GM12872 (cell line): ENCODE results near the gene CUX1.

Experiments used
- CTCF ChIP-seq: IDR thresholded peaks from 3 replicates; pipeline ENCODE4 v1.5.1; 2011; ENCODE audit warnings: low read depth, mild to moderate bottlenecking, low read length, moderate library complexity; ENCODE audit not compliant: insufficient read depth

Gene CUX1

DNA sequence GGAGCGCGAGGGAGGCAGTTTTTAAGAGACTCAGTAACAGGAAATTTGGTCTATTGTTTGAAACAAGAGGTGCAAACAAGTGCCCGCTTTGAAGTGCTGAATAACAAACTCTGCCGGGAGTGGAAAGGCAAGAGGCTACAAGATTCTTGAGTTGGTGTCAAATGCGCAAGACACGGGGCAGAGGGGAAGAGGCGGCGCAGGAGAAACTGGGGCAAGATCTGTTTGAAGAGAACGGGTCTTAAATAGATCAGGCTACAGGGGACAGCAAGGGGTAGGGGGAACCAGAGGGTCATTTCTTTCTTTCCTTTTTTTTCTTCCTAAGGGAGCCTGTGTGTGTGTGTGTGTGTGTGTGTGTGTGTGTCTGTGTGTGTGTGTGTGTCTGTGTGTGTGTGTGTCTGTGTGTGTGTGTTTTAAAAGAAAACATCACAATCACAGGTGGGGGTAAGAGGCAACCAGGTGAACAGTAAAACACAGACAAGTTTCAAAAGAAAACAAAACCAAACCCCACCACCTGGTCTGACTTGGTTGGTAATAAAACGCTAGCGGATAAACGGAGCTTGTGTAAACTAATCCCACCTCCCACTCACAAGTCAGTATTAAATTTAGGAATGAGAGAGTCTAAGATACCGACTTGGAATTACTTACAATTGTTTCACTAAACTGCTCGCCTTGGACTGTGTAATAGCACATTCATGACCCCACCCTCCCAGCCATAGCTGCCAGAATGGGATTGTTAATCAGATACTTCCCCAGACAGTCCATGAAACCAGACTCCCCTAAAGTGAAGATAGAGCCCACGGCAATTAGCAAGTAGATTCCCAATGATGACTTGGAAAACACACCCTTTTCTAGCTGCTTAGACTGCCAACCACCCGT lies 13.1 kb upstream of the CUX1 start:
- no peak for TF ChIP-seq CTCF

GRCh38 chr7:101804967-101805366 lies 12.5 kb upstream of the CUX1 start:
- peak; percentile 50; the same call in 1 of the 3 replicates for TF ChIP-seq CTCF

- TF ChIP-seq CTCF = no peak
Measured at GRCh38 chr7:101812595-101812994, 4.8 kb upstream of the CUX1 start.

DNA sequence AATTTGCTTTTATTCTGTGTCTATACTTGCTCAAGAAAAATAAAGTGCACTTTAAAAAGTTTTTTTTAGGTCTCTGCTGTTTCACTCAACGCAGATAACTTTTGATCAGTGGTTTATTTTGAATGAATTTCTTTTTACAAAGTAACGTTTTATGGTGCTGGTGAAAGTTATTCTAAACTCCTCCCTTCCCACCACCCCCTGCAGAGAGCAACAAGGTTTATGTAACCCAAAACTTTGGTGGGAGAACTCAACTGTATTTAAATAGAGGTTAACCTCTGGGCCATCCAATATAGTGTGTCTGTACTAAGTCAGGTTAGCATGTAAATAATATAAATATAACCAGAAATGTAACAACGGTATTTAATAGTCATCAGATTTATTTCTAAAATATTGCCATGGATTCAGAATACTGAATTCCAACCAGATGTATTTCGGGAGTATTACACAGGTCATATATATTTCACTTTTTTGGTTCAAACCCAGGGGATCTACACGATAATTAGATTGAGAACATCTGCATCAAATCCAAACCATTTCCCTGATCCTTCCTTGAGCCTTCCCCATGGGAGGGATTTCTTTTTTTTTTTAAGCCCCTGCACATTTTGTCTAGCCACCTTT lies 3.9 kb upstream of the CUX1 start:
- no peak for TF ChIP-seq CTCF

- peak; percentile 30; the same call in 1 of the 3 replicates for TF ChIP-seq CTCF
Measured at GRCh38 chr7:101814081-101814990, 3.1 kb upstream of the CUX1 start.

GRCh38 chr7:101814991-101815825 lies 2.2 kb upstream of the CUX1 start:
- TF ChIP-seq CTCF = peak; percentile 45; the same call in 1 of the 3 replicates
